ENCODE data around the gene P3H1. TPM values are rescaled to one million over a fixed set of nuclear protein-coding genes. Genes with fewer than 3 reads are reported as not detected.

The P3H1 gene
- total and polyA plus RNA-seq, 2 donors (not counting 1 experiment from before 2014, with no cell fraction given): 42.2 to 51.3 TPM

DNA sequence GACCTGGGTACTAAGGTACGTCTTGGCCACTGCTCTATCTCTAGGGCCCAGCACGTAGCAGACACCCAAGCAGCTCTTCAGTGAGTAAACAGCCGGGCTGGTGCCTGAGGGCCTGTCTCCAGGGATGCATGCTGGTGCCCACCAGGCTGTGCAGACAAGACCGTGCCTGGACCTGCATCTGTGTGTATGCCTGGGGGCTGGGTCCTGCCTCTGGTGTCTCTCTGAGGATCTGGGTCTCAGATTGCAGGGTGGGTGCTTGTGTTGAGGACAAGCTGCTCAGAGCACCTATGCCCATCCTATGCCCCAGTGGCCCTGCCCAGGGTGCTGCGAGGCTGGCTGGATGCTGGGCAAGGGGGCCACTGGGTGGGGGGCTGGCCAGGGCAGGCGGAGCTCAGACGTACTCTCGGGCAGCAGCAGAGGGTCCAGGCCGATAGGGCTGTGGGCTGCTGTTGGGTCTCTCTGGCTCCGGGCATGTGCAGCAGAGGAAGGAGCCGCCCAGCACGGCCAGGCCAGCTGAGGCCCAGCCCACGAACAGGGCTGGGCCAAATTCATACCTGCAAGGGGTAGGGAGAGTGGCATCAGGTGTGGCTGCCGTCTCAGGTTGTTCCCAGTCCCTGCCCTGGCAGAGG, 31.2 kb downstream of the P3H1 start:
- intact Hi-C loops (cut with micrococcal nuclease): no loop called here
- H2AFZ ChIP-seq (ENCODE audit: insufficient read depth, low read depth, low read length, poor library complexity, severe bottlenecking): no peak overlapping the region
- POLR2A ChIA-PET: no interaction called here

DNA sequence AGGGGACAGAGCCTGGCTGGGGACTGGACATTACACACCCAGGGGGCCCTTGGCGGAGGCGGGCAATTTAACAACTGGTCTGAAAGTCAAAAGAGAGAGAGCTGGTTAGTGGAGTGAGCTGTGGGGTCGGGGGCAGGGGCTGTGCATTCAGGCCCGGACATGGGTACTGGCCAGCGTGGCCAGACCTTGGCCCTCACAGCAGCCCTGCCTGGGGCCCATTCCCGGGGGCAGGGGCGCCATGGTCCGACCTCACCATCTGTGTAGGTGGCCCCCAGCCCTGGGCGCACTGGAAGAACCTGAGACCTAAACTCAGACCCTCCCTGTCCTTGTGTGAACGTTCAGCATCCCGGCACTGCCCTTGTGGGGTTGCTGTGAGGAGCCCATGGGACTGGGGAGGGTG, 31.8 kb downstream of the P3H1 start:
- no peaks in the 10 kb centered on the region for H3K27me3 ChIP-seq (replicated peaks in 1 of 4; ENCODE audit: control extremely low read depth in 1 of 4, control insufficient read depth in 3 of 4, insufficient read depth in 4 of 4, low read length in 3 of 4)
- TF ChIP-seq, protein P1, sequence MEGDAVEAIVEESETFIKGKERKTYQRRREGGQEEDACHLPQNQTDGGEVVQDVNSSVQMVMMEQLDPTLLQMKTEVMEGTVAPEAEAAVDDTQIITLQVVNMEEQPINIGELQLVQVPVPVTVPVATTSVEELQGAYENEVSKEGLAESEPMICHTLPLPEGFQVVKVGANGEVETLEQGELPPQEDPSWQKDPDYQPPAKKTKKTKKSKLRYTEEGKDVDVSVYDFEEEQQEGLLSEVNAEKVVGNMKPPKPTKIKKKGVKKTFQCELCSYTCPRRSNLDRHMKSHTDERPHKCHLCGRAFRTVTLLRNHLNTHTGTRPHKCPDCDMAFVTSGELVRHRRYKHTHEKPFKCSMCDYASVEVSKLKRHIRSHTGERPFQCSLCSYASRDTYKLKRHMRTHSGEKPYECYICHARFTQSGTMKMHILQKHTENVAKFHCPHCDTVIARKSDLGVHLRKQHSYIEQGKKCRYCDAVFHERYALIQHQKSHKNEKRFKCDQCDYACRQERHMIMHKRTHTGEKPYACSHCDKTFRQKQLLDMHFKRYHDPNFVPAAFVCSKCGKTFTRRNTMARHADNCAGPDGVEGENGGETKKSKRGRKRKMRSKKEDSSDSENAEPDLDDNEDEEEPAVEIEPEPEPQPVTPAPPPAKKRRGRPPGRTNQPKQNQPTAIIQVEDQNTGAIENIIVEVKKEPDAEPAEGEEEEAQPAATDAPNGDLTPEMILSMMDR (IDR thresholded peaks at IDR 0.05): no peak
- no peak for TF ChIP-seq EZH2 (IDR thresholded peaks at IDR 0.05; ENCODE audit: borderline replicate concordance, insufficient read depth, low read depth, low read length, poor library complexity, severe bottlenecking)
- intact Hi-C loops (cut with micrococcal nuclease): no loop called here
- H3K4me3 Mint-ChIP-seq: no peak overlapping the region
- WGBS (ENCODE audit: insufficient coverage): 96% methylated on average over 8 of the region's 11 CpGs
- H3K9me3 Mint-ChIP-seq (ENCODE audit: insufficient read depth): no peaks in the 10 kb centered on the region
- no peak for DNase-seq
- H3K79me2 ChIP-seq (ENCODE audit: control insufficient read depth, insufficient read depth, low read length): no peaks in the 10 kb centered on the region
- no peak for ATAC-seq (ENCODE audit: low read depth)
- H3K36me3 ChIP-seq (replicated peaks in 1 of 2; ENCODE audit: control extremely low read depth in 1 of 2, control insufficient read depth in 1 of 2, extremely low read depth in 1 of 2, insufficient read depth in 2 of 2, low read length in 1 of 2): no peaks in the 10 kb centered on the region
- no peak overlapping the region for H3K9ac ChIP-seq (ENCODE audit: low read length)
- H3K4me1 Mint-ChIP-seq: peaks cover 12% of the 10 kb centered on the region
- H3K9me3 ChIP-seq (ENCODE audit: control extremely low read depth in 1 of 3, control insufficient read depth in 2 of 3, insufficient read depth in 1 of 3, low read length in 2 of 3): no peaks in the 10 kb centered on the region
- ChIA-PET POLR2A (no interaction called here), CTCF (interaction anchor here (1.0 kb wide), 1 partner anchor 12 kb away, joined by 3 read pairs; no protein-coding TSS in a partner anchor)
- H4K20me1 ChIP-seq (ENCODE audit: control insufficient read depth, insufficient read depth, low read length, poor library complexity, severe bottlenecking): no peaks in the 10 kb centered on the region
- H3K4me2 ChIP-seq (replicated peaks; ENCODE audit: low read depth, low read length, poor library complexity, severe bottlenecking): no peak overlapping the region
- no peaks in the 10 kb centered on the region for H3K27me3 Mint-ChIP-seq
- H3K4me3 ChIP-seq (ENCODE audit: control extremely low read depth in 1 of 5, extremely low read depth in 1 of 5, insufficient read depth in 1 of 5, low read depth in 2 of 5, low read length in 4 of 5): no peak overlapping the region
- H2AFZ ChIP-seq (ENCODE audit: insufficient read depth, low read depth, low read length, poor library complexity, severe bottlenecking): no peak overlapping the region
- no peak overlapping the region for H3K27ac Mint-ChIP-seq
- H3K27ac ChIP-seq (ENCODE audit: low read length in 2 of 2): no peak overlapping the region
- H3K4me1 ChIP-seq (ENCODE audit: control insufficient read depth in 2 of 2, insufficient read depth in 2 of 2, low read length in 2 of 2): peaks cover 10 to 16% of the 10 kb centered on the region in 2 donors

More for the DNA sequence above, 31.2 kb downstream of the P3H1 start:
- no peaks in the 10 kb centered on the region for H3K27me3 ChIP-seq (replicated peaks in 1 of 4; ENCODE audit: control extremely low read depth in 1 of 4, control insufficient read depth in 3 of 4, insufficient read depth in 4 of 4, low read length in 3 of 4)
- no peak overlapping the region for H3K4me2 ChIP-seq (replicated peaks; ENCODE audit: low read depth, low read length, poor library complexity, severe bottlenecking)
- no peaks in the 10 kb centered on the region for H3K9me3 ChIP-seq (ENCODE audit: control extremely low read depth in 1 of 3, control insufficient read depth in 2 of 3, insufficient read depth in 1 of 3, low read length in 2 of 3)
- Mint-ChIP-seq H3K27ac (no peak overlapping the region), H3K27me3 (no peaks in the 10 kb centered on the region), H3K4me3 (no peak overlapping the region), H3K4me1 (peaks cover 12% of the 10 kb centered on the region), H3K9me3 (ENCODE audit: insufficient read depth) (no peaks in the 10 kb centered on the region)
- 86% methylated on average over 13 of the region's 14 CpGs for WGBS (ENCODE audit: insufficient coverage)
- no peaks in the 10 kb centered on the region for H3K36me3 ChIP-seq (replicated peaks in 1 of 2; ENCODE audit: control extremely low read depth in 1 of 2, control insufficient read depth in 1 of 2, extremely low read depth in 1 of 2, insufficient read depth in 2 of 2, low read length in 1 of 2)
- H3K79me2 ChIP-seq (ENCODE audit: control insufficient read depth, insufficient read depth, low read length): no peaks in the 10 kb centered on the region
- no peaks in the 10 kb centered on the region for H4K20me1 ChIP-seq (ENCODE audit: control insufficient read depth, insufficient read depth, low read length, poor library complexity, severe bottlenecking)
- CTCF ChIA-PET: interaction anchor here (1.0 kb wide), 1 partner anchor 11 kb away, joined by 3 read pairs; no protein-coding TSS in a partner anchor
- DNase-seq (no peak), ATAC-seq (ENCODE audit: low read depth) (no peak)
- no peak overlapping the region for H3K27ac ChIP-seq (ENCODE audit: low read length in 2 of 2)
- peaks cover 10 to 16% of the 10 kb centered on the region in 2 donors for H3K4me1 ChIP-seq (ENCODE audit: control insufficient read depth in 2 of 2, insufficient read depth in 2 of 2, low read length in 2 of 2)
- H3K9ac ChIP-seq (ENCODE audit: low read length): no peak overlapping the region
- no peak for TF ChIP-seq EZH2 (IDR thresholded peaks at IDR 0.05; ENCODE audit: borderline replicate concordance, insufficient read depth, low read depth, low read length, poor library complexity, severe bottlenecking)
- TF ChIP-seq, protein P1 (IDR thresholded peaks at IDR 0.05): no peak
- no peak overlapping the region for H3K4me3 ChIP-seq (ENCODE audit: control extremely low read depth in 1 of 5, extremely low read depth in 1 of 5, insufficient read depth in 1 of 5, low read depth in 2 of 5, low read length in 4 of 5)

Data from B cell (primary cell).